Stimulated activated CD8-positive, alpha-beta memory T cell treated with anti-CD3 and anti-CD28 coated beads, Interleukin-12 subunit alpha, Interleukin-12 subunit beta, amount 100 ng/mL, for 24 hours (primary cell): ENCODE measurements around the gene NDUFS2.
A peak's percentile ranks its signal among the peaks of the same experiment; 100 is the strongest.
"Not testable (repeated sequence)": the region's sequence is repeated elsewhere in the genome, so short reads cannot be mapped to it uniquely, and the experiment has no call there.

Experiments used
- DNase-seq: peaks from one replicate; pipeline ENCODE4 v3.0.0-alpha.2; 2020; ENCODE audit errors: extremely low read depth

NDUFS2 gene

GRCh38 chr1:161250829-161251228 lies 48.7 kb downstream of the NDUFS2 start:
- DNase-seq, result no peak

- DNase-seq, result no peak
Observed at GRCh38 chr1:161251579-161251978, 49.4 kb downstream of the NDUFS2 start.

DNA sequence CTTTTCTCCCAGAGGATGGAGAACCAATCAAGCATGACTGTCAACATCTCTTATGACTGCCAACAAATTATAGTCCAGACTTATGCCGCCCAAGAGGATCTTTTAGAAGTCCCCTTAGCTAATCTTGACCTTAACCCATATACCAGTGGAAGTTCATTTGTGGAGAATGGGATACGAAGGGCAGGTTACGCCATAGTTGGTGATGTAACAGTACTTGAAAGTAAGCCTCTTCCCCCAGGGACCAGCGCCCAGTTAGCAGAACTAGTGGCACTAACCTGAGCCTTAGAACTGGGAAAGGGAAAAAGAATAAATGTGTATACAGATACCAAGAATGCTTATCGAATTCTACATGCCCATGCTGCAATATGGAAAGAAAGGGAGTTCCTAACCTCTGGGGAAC lies 53.1 kb downstream of the NDUFS2 start:
- not testable (repeated sequence) for DNase-seq

DNA sequence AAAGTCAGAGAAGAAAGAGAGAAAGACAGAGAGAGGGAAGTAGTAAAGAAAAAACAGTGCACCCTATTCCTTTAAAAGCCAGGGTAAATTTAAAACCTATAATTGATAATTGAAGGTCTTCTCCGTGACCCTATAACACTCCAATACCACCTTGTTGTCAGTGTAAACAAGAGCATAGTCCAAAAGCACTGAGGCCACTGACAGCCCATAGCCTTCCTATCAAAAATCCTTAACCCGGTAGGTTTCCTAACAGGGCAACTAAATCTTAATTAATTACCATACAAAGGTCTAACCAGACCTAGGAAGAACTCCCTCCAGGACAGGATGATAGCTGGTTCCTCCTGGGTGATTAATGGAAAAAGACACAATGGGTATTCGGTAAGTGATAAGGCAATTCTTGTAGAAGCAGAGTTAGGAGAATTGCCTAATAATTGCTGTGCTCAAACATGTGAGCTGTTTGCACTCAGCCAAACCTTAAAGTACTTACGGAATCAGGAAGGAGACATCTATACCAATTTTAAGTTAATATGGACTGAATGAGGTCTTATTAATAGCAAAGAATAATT lies 53.9 kb downstream of the NDUFS2 start:
- DNase-seq, result not testable (repeated sequence)

DNA sequence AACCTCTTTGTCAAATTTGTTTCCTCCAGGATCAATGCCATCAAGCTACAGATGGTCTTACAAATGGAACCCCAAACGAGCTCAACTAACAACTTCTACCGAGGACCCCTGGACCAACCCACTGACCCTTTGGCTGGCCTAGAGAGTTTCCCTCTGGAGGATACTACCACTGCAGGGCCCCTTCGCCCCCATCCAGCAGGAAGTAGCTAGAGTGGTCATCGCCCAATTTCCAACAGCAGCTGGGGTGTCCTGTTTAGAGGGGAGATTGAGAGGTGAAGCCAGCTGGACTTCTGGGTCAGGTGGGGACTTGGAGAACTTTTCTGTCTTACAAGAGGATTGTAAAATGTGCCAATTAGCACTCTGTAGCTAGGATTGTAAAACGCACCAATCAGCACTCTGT lies 54.9 kb downstream of the NDUFS2 start:
- not testable (repeated sequence) for DNase-seq

DNA sequence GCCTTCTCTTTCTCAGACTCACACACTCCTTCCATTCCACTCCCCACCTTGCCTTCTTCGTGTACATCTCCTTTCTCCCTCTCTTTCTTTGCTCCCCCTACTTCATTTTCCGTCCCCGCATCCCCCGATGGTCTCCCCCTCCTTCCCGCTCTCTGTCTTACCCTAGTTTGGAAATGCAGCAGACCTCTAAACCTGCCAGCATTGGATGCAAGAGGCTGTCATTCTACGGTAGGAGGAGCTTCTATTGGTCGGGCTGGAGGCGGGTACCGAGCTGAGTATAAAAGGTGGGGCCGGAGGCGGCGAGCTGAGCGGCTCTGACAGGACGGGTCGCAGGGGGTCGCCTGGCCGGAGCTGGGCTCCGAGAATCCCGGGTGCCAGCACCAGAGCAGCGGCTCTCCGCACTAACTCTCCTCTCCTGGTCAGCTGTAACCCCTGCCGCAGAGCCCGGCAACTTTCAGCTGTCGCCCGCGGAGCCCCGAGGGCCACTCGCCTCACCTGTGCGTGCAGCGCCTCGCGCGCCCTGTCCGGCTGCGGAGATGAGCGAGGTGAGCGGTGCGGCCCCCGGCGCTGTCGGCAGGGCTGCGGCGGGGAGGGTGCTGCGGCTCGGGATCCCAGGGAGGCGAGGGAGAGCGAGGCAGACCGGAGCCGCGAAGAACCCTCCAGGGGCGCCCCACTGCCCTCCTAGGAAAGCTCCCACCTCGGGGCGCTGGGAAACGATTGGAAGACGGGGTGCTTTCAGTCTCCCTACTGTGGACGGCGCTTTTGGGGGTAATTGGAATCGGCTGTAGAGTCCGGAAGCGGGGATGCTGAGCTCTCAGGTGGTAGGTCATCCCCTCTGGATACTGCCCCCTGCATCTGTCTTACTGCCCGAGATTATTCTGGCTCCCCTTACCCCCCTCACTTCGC lies 56.5 kb downstream of the NDUFS2 start, which contains the start of gene PCP4L1:
Gene PCP4L1 (plus strand): TSS at position 307 of the 906 bp plus-strand sequence. CDS start 230 bp downstream, at position 537.
- peak; percentile 16 for DNase-seq

DNA sequence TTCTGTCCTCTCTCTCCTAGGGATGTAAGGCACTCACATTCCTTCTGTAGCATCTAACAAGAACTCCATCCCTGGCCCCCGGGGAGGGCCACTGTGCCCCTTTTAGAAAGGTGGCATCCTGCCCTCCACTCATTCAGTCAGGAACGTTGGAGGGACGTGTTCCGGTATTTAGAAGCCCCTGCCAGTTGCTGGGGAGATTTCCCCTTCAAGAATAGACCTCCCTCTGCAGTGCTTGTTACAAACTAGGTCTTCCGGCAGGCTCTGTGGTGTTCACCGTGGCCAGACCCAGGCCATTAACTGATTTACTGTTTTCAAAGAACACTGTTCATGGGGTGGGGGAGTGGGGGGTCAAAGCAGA lies 57.2 kb downstream of the NDUFS2 start:
- no peak for DNase-seq

DNA sequence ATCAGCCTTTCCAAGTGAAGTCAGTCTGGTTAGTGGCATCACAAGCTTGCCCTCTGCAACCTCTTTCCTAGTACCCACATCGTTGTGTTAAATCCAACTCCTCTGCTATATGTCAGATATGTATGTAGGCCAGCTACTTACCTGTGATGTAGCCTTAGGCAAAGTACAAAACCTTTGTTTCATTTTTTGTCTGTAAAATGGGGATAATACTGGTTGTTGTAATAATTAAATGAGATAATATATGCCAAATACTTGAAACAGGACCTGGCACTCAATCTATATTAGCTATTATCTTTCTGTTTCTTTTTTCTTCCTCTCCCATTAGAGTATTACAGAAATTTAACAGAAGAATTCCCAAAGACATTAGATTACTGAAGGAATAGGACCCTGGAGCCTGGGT lies 57.6 kb downstream of the NDUFS2 start:
- DNase-seq, result no peak

GRCh38 chr1:161260376-161261260 lies 58.5 kb downstream of the NDUFS2 start:
- no peak for DNase-seq

- DNase-seq, result no peak
Observed at GRCh38 chr1:161261261-161262235, 59.4 kb downstream of the NDUFS2 start.
